H1 (cell line): Measurements from ENCODE around the gene SLC2A4. TPM values are rescaled to one million over a fixed set of nuclear protein-coding genes. Genes with fewer than 3 reads are reported as not detected.

ENCODE experiments used
- CTCF ChIA-PET: fragments of 300-600 bp; sonication (Branson Sonifier 250); formaldehyde crosslinking; loops from one replicate; lab custom pipeline; 2021; ENCODE audit not compliant: partially characterized antibody; lab: Charles Lee
- POLR2A ChIA-PET: fragments of 300-600 bp; sonication (Branson Sonifier 250); formaldehyde crosslinking; loops from one replicate; lab custom pipeline; 2021; ENCODE audit warnings: inconsistent platforms; ENCODE audit not compliant: partially characterized antibody; lab: Charles Lee
- DNase-seq, 2 experiments: peaks; one replicate each; pipeline versions ENCODE4 v3.0.0 to v3.0.0-alpha.2; 2010 to 2022; ENCODE audit warnings: low spot score in 2 of 2, low read depth in 1 of 2, mixed read lengths in 1 of 2
- FAIRE-seq: peaks from 2 replicates; lab custom pipeline; 2011; peaks lifted over from hg19 to GRCh38; lab: Jason Lieb, UNC
- H2AFZ ChIP-seq: 2 replicates; pipeline ENCODE4 v1.8.1; 2012; ENCODE audit warnings: low read length, inconsistent platforms
- H2AK5ac ChIP-seq: 2 replicates; pipeline ENCODE4 v1.6.1; 2013; ENCODE audit warnings: low read depth, low read length
- H2BK120ac ChIP-seq: replicated peaks from 2 replicates; pipeline ENCODE3; 2013; ENCODE audit warnings: low read depth, low read length, inconsistent platforms
- H2BK12ac ChIP-seq: 2 replicates; pipeline ENCODE4 v1.6.1; 2013; ENCODE audit warnings: low read depth, low read length
- H2BK15ac ChIP-seq: 2 replicates; pipeline ENCODE4 v1.6.1; 2013; ENCODE audit warnings: low read length
- H2BK20ac ChIP-seq: 2 replicates; pipeline ENCODE4 v1.6.1; 2013; ENCODE audit warnings: low read length
- H2BK5ac ChIP-seq: 2 replicates; pipeline ENCODE4 v1.6.1; 2013; ENCODE audit warnings: low read depth, low read length
- H3K14ac ChIP-seq: 2 replicates; pipeline ENCODE4 v1.6.1; 2013; ENCODE audit warnings: inconsistent platforms; ENCODE audit not compliant: insufficient read length
- H3K18ac ChIP-seq: 2 replicates; pipeline ENCODE4 v1.6.1; 2013; ENCODE audit warnings: low read length; ENCODE audit errors: extremely low read depth
- H3K23ac ChIP-seq: 2 replicates; pipeline ENCODE4 v1.6.1; 2013; ENCODE audit warnings: inconsistent platforms; ENCODE audit not compliant: insufficient read length
- H3K23me2 ChIP-seq: 2 replicates; pipeline ENCODE4 v1.6.1; 2013; ENCODE audit warnings: low read depth, low read length
- H3K27ac ChIP-seq: 2 replicates; pipeline ENCODE4 v1.6.1; 2011; ENCODE audit warnings: low read depth, low read length, inconsistent platforms
- H3K27me3 ChIP-seq, 4 experiments: replicated peaks in 1 of 4; 1 replicate in 1 of 4; 2 replicates in 3 of 4; pipeline versions ENCODE4 v1.6.1 to v1.8.1; 2011 to 2013; ENCODE audit warnings: low read length in 3 of 4, mild to moderate bottlenecking in 3 of 4, inconsistent platforms in 2 of 4, mixed read lengths in 2 of 4, moderate library complexity in 1 of 4; ENCODE audit not compliant: control insufficient read depth in 3 of 4, insufficient read depth in 3 of 4; ENCODE audit errors: extremely low read depth in 1 of 4
- H3K36me3 ChIP-seq, 4 experiments: 2 replicates each; pipeline versions ENCODE4 v1.6.1 to v1.8.1; 2011 to 2013; ENCODE audit warnings: mild to moderate bottlenecking in 4 of 4, low read length in 3 of 4, moderate library complexity in 2 of 4, control low read depth in 1 of 4, inconsistent platforms in 1 of 4; ENCODE audit not compliant: insufficient read depth in 4 of 4, control insufficient read depth in 2 of 4
- H3K4ac ChIP-seq: replicated peaks from 2 replicates; pipeline ENCODE3; 2013; ENCODE audit warnings: low read length, low read depth, mixed read lengths, inconsistent platforms; ENCODE audit not compliant: insufficient read length
- H3K4me1 ChIP-seq, 4 experiments: replicated peaks in 1 of 4; 1 replicate in 1 of 4; 2 replicates in 3 of 4; pipeline versions ENCODE4 v1.6.1 to v1.8.1; 2011 to 2013; ENCODE audit warnings: low read length in 3 of 4, inconsistent platforms in 2 of 4, mixed read lengths in 1 of 4; ENCODE audit not compliant: insufficient read depth in 4 of 4, control insufficient read depth in 3 of 4
- H3K4me2 ChIP-seq, 2 experiments: 2 replicates each; pipeline versions ENCODE4 v1.6.1 to v1.8.1; 2011 to 2013; ENCODE audit warnings: low read depth in 2 of 2, low read length in 2 of 2, control low read depth in 1 of 2, inconsistent platforms in 1 of 2, mild to moderate bottlenecking in 1 of 2; ENCODE audit not compliant: insufficient read depth in 1 of 2
- H3K4me3 ChIP-seq, 4 experiments: fragments of 200-600, 300-600 bp in 1 of 4; sonication (generic), shearing (Covaris generic), sonication (Bioruptor Twin) in 1 of 4; 2 replicates each; pipeline versions ENCODE4 v1.5.1 to v1.8.1; 2011 to 2016; ENCODE audit warnings: low read length in 4 of 4, low read depth in 3 of 4, control low read depth in 2 of 4, inconsistent platforms in 2 of 4, mild to moderate bottlenecking in 2 of 4, mixed read lengths in 1 of 4, moderate library complexity in 1 of 4; ENCODE audit not compliant: insufficient read depth in 2 of 4; ENCODE audit errors: extremely low read depth in 1 of 4
- H3K56ac ChIP-seq: replicated peaks from 2 replicates; pipeline ENCODE3; 2013; ENCODE audit warnings: low read depth, mild to moderate bottlenecking, mixed read lengths, low read length, inconsistent platforms; ENCODE audit not compliant: insufficient read length
- H3K79me1 ChIP-seq: 2 replicates; pipeline ENCODE4 v1.6.1; 2013; ENCODE audit warnings: low read depth, low read length, control low read depth
- H3K79me2 ChIP-seq, 2 experiments: 2 replicates each; pipeline versions ENCODE4 v1.6.1 to v1.8.1; 2012 to 2013; ENCODE audit warnings: low read length in 2 of 2, mild to moderate bottlenecking in 2 of 2, inconsistent platforms in 1 of 2; ENCODE audit not compliant: insufficient read depth in 2 of 2, control insufficient read depth in 1 of 2
- H3K9ac ChIP-seq, 4 experiments: replicated peaks in 1 of 4; 1 replicate in 1 of 4; 2 replicates in 3 of 4; pipeline versions ENCODE4 v1.6.1 to v1.8.1; 2011 to 2013; ENCODE audit warnings: low read depth in 3 of 4, low read length in 3 of 4, control low read depth in 2 of 4, mild to moderate bottlenecking in 2 of 4, moderate library complexity in 2 of 4, inconsistent platforms in 1 of 4; ENCODE audit errors: extremely low read depth in 1 of 4
- H3K9me3 ChIP-seq, 2 experiments: 2 replicates each; pipeline versions ENCODE4 v1.6.1 to v1.8.1; 2012 to 2013; ENCODE audit warnings: mild to moderate bottlenecking in 2 of 2, moderate library complexity in 2 of 2, control low read depth in 1 of 2, inconsistent platforms in 1 of 2, low read depth in 1 of 2, low read length in 1 of 2, mixed read lengths in 1 of 2; ENCODE audit not compliant: insufficient read depth in 2 of 2
- H4K20me1 ChIP-seq, 2 experiments: replicated peaks in 1 of 2; 2 replicates each; pipeline versions ENCODE3 to v1.8.1; 2011 to 2013; ENCODE audit warnings: inconsistent platforms in 2 of 2, low read length in 2 of 2, mild to moderate bottlenecking in 1 of 2; ENCODE audit not compliant: insufficient read depth in 2 of 2, control insufficient read depth in 1 of 2
- H4K5ac ChIP-seq: 2 replicates; pipeline ENCODE4 v1.6.1; 2013; ENCODE audit warnings: low read length, low read depth, mixed read lengths, inconsistent platforms; ENCODE audit not compliant: insufficient read length
- H4K8ac ChIP-seq: 2 replicates; pipeline ENCODE4 v1.8.0; 2013; ENCODE audit warnings: mild to moderate bottlenecking, moderate library complexity, low read length, inconsistent platforms; ENCODE audit not compliant: insufficient read depth; ENCODE audit errors: extremely low read depth
- H4K91ac ChIP-seq: replicated peaks from 2 replicates; pipeline ENCODE3; 2013; ENCODE audit warnings: low read length, mixed read lengths, inconsistent platforms; ENCODE audit not compliant: insufficient read length
- POLR2A ChIP-seq, 2 experiments: IDR thresholded peaks; 1 replicate in 1 of 2; 2 replicates in 1 of 2; pipeline ENCODE4 v1.6.1; 2011; ENCODE audit warnings: low read depth in 2 of 2, low read length in 2 of 2, mild to moderate bottlenecking in 2 of 2; ENCODE audit errors: control extremely low read depth in 1 of 2
- SIX5 ChIP-seq: IDR thresholded peaks from 2 replicates; pipeline ENCODE4 v1.6.1; 2011; ENCODE audit warnings: mild to moderate bottlenecking, low read depth, low read length
- TAF7 ChIP-seq: optimal IDR thresholded peaks from 2 replicates; pipeline ENCODE3; 2011; ENCODE audit warnings: low read depth, mild to moderate bottlenecking, inconsistent platforms, low read length, moderate library complexity, borderline replicate concordance
- WGBS, 2 experiments: shearing (Covaris generic) in 1 of 2; methylation state at CpG; one replicate each; pipeline versions ENCODE4 v1.1.6 to v1.1.7; 2013 to 2015; ENCODE audit warnings: low lambda C conversion rate in 2 of 2, mixed read lengths in 2 of 2, inconsistent platforms in 1 of 2, low coverage in 1 of 2, missing lambda C conversion rate in 1 of 2; ENCODE audit not compliant: insufficient replicate concordance in 2 of 2, insufficient coverage in 1 of 2, insufficient read length in 1 of 2; ENCODE audit errors: extremely low coverage in 1 of 2, missing lambda C conversion rate in 1 of 2; 5-methylcytosine and 5-hydroxymethylcytosine counted together
- polyA plus RNA-seq, 7 experiments: library from polyadenylated mRNA; depleted of rRNA in 3 of 7; stranded (reverse) in 5 of 7; unstranded in 2 of 7; fragments of >200 nt in 5 of 7; fragments of 200-250 nt in 2 of 7; gene quantifications; 1 replicate in 5 of 7; 2 replicates in 1 of 7; 4 replicates in 1 of 7; pipeline versions ENCODE4 v1.2.1 to v1.2.3, GENCODE V29; 2011 to 2013; ENCODE audit warnings: missing spikeins in 2 of 7, mixed read lengths in 2 of 7
- total RNA-seq: library from RNA; stranded (reverse); fragmentation: NEBNext Ultra II Directional; extraction: Animal tissue kit (Norgen Biotek cat#: 25700); gene quantifications from 2 replicates; pipeline ENCODE4 v1.2.1, GENCODE V29; 2021
- TF ChIP-seq, protein P1 (sequence below): IDR thresholded peaks from 2 replicates; pipeline ENCODE4 v1.6.1; 2012; ENCODE audit warnings: inconsistent platforms

SLC2A4 gene
- total and polyA plus RNA-seq, 2 of the 8 experiments (the other 6 are each of a cell fraction or from before 2014, with no cell fraction given), result 5.7 to 6.9 TPM

DNA sequence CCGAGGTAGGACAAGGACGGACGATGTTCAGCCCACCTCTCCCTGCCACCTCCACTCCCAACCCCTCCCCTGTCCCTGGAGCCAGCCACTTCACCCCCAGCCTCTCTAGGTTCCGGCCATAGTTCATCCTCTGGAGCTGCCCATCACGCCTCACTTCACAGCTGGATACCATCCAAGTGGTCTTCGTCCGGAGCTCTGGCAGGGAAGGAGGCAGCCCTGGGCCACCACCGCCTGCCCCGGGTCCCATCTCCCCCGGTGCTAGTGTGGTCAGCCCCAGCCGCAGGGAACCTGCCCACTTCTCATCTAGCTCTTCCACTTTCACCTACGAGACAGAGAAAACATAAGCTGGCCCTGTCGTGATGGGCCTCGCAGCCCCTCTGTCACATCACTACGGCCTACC lies 39.9 kb downstream of the SLC2A4 start:
- H3K18ac ChIP-seq, result no peak overlapping the region
- no peak overlapping the region for H3K9ac ChIP-seq
- H2BK15ac ChIP-seq, result no peak overlapping the region
- H4K20me1 ChIP-seq, result peaks cover 2 to 22% of the 10 kb centered on the region in 2 experiments
- no peaks in the 10 kb centered on the region for H3K79me2 ChIP-seq
- H2BK120ac ChIP-seq, result no peak overlapping the region
- no peaks in the 10 kb centered on the region; the same call in 1 of the 2 replicates for H3K79me1 ChIP-seq
- no peak overlapping the region for H2BK20ac ChIP-seq
- peaks cover 32 to 65% (median 54%) of the 10 kb centered on the region in 4 experiments for H3K36me3 ChIP-seq
- no peaks in the 10 kb centered on the region for H3K9me3 ChIP-seq
- no peak overlapping the region for H2BK12ac ChIP-seq
- ChIA-PET POLR2A (interaction anchor here (0.9 to 13.4 kb wide), 4 partner anchors 8 to 107 kb away, joined by 3 to 223 read pairs (median 3); partner anchors contain the start of gene GPS2), CTCF (interaction anchor here (0.6 to 3.8 kb wide), 11 partner anchors 8 to 546 kb away, joined by 3 to 24 read pairs (median 5); partner anchors contain the start of genes ACAP1, KCTD11 and TMEM95)
- H3K4me1 ChIP-seq, result no peaks in the 10 kb centered on the region
- no peak overlapping the region for H3K27ac ChIP-seq
- H2AK5ac ChIP-seq, result no peak overlapping the region
- H3K14ac ChIP-seq, result no peak overlapping the region
- no peak overlapping the region for H2BK5ac ChIP-seq
- no peak overlapping the region for H3K56ac ChIP-seq
- 97% methylated on average over 10 of the region's 15 CpGs; no CpG with 5 or more reads in 1 of the 2 experiments for WGBS, 2 experiments
- H4K5ac ChIP-seq, result no peak overlapping the region
- FAIRE-seq, result no peak
- no peak overlapping the region for H3K4ac ChIP-seq
- no peak overlapping the region for H3K4me3 ChIP-seq
- no peak overlapping the region; the same call in 1 of the 2 replicates for H4K8ac ChIP-seq
- no peak for DNase-seq
- no peak overlapping the region for H3K4me2 ChIP-seq
- H4K91ac ChIP-seq, result no peak overlapping the region
- no peaks in the 10 kb centered on the region for H3K27me3 ChIP-seq
- no peak overlapping the region for H3K23ac ChIP-seq
- H3K23me2 ChIP-seq, result no peaks in the 10 kb centered on the region
- H2AFZ ChIP-seq, result no peak overlapping the region
- TF ChIP-seq TAF7 (no peak), POLR2A (IDR thresholded peaks at IDR 0.05; ENCODE audit: control extremely low read depth in 1 of 2, low read depth in 2 of 2, low read length in 2 of 2) (no peak), SIX5 (no peak)
- TF ChIP-seq, protein P1, sequence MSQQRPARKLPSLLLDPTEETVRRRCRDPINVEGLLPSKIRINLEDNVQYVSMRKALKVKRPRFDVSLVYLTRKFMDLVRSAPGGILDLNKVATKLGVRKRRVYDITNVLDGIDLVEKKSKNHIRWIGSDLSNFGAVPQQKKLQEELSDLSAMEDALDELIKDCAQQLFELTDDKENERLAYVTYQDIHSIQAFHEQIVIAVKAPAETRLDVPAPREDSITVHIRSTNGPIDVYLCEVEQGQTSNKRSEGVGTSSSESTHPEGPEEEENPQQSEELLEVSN, result no peak
